GM12865 (cell line): Measurements from ENCODE around the gene TM9SF4.

Experiments used
- DNase-seq: peaks from one replicate; pipeline ENCODE4 v3.0.0; 2010; ENCODE audit warnings: low read depth
- H3K4me3 ChIP-seq: 2 replicates; pipeline ENCODE4 v1.5.1; 2011; ENCODE audit warnings: mild to moderate bottlenecking, low read depth, low read length, control low read depth
- CTCF ChIP-seq: IDR thresholded peaks from 2 replicates; pipeline ENCODE4 v1.5.1; 2011; ENCODE audit warnings: low read length, control low read depth, low read depth, inconsistent platforms; ENCODE audit not compliant: insufficient read depth; ENCODE audit errors: missing control alignments

Gene TM9SF4

GRCh38 chr20:32216179-32217142 is 106.9 kb downstream of the TM9SF4 start:
- TF ChIP-seq CTCF: no peak

More at GRCh38 chr20:32216179-32217142, 106.9 kb downstream of the TM9SF4 start:
- no peak overlapping the region for H3K4me3 ChIP-seq
- DNase-seq: no peak
